Measurements from ENCODE around the gene ARHGAP9.
"Not testable (repeated sequence)": the region's sequence is repeated elsewhere in the genome, so short reads cannot be mapped to it uniquely, and the experiment has no call there.

The ARHGAP9 gene

DNA sequence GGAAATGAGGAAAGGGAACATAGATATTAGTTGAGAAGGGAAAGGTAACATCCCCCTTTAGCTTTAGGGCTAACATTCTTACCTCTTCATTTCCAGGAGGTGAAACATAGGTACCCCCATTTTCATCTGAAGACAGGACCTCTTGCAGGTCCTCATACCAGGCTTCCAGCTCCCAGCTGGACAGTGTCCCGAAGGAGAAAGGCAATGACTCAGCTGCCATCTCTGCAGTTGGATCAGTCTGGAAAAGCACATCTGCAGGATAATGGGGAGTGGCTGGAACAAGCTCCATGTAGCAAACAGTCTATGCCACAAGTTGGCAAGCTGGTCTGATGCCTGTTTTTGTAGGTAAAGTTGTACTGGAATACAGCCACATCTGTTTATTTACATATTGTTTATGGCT lies 37.5 kb upstream of the ARHGAP9 start:
- no peak for DNase-seq

DNA sequence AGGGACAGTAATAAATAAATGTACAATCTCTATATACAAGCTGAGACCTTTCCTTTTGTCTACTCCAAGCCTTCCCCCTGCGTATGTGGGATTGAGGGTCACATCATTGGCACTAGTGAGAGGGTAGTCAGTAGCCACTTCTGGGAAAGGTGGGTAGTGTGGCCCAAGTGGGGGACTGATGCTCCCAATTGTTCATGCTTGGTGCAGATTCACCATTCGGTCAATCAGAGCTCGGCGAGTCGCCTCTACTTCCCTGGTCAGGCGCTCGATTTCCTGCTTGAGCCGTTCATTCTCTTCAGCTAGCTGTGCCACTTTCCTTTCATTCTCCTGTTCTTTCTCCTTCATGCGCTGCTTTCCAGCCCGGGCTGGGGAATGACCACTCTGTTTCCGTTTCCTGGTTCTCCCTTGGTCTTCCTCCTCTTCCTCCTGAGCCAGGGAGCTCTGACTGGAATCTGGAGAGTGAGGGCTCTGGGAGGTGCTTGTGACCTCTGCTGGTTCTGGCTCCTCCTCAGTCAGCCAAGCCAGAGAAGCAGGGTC lies 37.0 kb upstream of the ARHGAP9 start:
- no peak for DNase-seq

DNA sequence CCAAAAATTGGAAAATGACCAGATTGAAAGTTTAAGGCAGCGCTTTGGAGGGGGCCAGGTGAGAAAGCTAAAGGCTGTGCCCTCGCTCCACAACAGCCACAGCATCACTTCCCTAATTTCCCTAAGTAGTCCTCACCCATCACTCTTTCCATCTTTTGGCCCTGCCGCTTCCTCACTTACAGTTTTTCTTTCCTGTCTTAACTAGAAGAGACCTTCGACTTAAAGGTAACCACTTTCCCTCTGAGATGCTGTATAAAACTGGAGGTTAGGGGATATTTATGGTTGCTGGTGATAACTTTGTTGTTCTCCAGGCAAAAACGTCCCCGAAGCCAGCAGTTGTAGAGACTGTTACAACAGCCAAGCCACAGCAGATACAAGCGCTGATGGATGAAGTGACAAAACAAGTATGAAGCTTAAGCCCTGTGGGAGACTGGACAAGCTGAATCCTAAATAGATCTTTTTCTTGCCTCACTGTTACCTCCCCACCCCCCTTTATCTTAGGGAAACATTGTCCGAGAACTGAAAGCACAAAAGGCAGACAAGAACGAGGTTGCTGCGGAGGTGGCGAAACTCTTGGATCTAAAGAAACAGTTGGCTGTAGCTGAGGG lies 36.4 kb upstream of the ARHGAP9 start:
- no peak for DNase-seq

DNA sequence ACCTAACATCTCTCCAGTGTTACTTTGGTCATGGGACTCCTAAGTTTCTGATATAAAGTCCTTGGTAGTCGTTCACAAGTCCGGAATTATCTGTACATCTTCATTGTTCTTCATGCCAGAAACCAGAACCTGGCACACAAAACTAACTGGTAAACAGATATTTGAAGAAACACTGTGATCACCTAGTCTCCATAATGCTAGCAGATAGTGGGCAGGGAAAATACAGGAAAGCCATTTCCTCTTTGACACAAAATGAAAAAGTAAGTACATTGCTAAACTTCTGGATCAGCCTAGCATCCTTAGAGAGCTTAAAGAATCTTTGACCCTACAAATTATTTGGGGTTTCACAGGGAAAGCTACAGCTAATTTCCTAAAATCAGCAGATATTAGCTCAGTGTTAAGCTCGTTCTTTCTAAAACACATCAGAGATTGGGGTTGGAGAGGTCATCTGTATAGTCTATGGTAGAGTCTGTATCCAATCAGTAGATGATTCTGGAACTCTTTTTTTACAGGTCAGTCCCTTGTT lies 35.8 kb upstream of the ARHGAP9 start:
- DNase-seq = no peak

DNA sequence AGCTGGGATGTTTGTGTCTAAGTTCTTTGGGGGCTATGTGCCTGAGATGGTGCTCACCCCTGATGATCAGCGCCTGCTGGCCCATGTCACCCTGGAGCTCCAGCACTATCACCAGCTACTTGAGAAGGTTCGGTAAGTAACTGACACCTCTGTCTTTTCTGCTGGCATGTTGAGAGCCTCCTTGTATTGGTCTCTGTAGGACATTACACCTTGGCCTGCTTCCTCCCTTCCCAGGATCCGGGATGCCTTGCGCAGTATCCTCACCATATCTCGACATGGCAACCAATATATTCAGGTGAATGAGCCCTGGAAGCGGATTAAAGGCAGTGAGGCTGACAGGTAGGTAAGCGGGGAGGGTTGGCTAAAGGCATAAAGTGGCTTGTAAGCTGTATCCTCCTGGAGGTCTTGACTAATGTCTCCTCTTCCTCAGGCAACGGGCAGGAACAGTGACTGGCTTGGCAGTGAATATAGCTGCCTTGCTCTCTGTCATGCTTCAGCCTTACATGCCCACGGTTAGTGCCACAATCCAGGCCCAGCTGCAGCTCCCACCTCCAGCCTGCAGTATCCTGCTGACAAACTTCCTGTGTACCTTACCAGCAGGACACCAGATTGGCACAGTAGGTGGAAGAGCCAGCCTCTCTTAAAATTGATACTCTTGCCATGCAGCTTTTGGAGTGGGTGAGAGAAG lies 35.2 kb upstream of the ARHGAP9 start:
- no peak for DNase-seq

DNA sequence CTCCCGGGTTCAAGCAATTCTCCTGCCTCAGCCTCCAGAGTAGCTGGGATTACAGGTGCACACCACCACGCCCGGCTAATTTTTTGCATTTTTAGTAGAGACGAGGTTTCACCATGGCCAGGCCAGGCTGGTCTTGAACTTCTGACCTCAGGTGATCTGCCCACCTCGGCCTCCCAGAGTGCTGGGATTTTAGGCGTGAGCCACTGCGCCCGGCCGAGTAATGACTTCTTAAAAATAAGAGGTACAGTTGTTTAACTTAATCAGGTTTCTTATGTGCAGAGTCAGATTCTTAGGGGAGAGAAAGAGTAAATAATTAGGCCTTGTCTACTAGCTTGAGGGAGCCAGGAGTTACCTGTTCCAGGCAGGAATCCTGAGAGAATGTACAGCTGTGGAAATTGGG lies 34.6 kb upstream of the ARHGAP9 start:
- not testable (repeated sequence) for DNase-seq

DNA sequence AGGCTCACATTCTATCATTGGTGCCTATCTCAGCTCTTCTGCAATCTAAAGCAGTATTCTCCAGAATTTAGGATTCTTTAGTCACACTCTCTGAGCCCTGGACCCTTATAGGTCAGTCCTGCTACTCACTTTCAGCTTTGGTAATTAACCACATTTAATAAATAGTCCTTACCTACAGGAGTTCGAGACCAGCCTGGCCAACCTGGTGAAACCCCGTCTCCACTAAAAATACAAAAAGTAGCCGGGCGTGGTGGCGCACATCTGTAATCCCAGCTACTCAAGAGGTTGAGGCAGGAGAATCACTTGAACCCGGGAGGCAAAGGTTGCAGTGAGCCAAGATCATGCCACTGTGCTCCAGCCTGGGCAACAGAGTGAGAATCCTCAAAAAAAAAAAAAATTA lies 34.0 kb upstream of the ARHGAP9 start:
- not testable (repeated sequence) for DNase-seq

DNA sequence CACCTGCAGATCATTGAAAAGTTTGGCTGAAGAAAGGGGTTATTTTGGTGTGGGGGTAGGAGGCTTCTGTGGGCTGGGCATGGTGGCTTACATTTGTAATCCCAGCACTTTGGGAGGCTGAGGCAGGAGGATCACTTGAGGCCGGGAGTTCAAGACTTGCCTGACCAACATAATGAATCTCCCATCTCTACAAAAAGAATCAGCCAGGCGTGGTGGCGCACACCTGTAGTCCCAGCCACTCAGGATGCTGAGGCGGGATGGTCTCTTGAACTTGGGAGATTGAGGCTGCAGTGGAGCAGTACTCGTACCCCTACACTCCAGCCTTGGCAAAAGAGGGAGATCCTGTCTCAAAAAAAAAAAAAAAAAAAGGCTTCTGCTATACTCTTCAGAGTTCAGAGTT lies 33.6 kb upstream of the ARHGAP9 start:
- no peak for DNase-seq

DNA sequence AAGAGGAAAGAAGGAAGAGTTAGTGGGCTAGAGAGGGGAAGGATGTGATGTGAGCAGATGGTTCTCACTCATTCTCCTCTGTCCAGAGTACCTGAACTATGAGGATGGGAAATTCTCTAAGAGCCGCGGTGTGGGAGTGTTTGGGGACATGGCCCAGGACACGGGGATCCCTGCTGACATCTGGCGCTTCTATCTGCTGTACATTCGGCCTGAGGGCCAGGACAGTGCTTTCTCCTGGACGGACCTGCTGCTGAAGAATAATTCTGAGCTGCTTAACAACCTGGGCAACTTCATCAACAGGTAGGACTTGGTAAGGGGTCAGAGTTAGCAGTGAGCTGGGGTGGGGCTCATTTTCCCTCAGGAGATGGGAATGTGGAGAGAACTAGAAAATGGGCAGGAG lies 33.0 kb upstream of the ARHGAP9 start:
- no peak for DNase-seq

DNA sequence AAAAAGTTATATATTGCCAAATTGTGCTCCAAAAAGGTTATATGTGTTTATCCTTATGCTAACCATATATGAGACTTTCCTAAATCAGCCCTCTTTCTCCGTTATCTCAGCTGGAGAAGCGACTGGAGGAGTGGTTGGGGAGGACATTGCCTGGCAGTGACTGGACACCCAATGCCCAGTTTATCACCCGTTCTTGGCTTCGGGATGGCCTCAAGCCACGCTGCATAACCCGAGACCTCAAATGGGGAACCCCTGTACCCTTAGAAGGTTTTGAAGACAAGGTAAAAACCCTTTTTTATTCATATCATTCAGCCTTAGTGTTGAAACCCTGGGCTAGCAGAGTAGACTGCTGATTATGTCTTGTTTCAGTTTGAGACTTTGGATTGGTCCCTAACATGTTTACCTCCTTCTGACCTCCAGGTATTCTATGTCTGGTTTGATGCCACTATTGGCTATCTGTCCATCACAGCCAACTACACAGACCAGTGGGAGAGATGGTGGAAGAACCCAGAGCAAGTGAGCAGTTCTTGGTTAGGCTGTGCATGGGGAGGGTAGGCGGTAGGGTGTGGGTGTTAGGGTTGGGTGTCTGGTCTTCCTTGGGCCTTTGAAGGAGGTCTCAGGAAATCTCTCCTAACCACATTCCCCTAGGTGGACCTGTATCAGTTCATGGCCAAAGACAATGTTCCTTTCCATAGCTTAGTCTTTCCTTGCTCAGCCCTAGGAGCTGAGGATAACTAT lies 32.1 kb upstream of the ARHGAP9 start:
- DNase-seq = no peak

DNA sequence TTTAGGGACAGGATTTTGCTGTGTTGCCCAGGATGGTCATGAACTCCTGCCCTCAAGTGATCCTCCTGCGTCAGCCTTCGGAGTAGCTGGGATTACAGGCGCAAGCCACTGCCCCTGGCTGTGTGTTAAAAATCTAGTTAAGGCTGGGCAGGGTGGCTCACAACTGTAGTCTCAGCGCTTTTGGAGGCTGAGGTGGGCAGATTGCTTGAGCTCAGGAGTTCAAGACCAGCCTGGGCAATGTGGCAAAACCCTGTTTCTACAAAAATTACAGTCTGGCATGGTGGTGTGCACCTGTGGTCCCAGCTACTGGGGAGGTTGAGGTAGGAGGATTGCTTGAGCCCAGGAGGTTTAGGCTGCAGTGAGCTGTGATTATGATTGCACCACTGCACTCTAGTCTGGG lies 31.5 kb upstream of the ARHGAP9 start:
- DNase-seq = no peak

DNA sequence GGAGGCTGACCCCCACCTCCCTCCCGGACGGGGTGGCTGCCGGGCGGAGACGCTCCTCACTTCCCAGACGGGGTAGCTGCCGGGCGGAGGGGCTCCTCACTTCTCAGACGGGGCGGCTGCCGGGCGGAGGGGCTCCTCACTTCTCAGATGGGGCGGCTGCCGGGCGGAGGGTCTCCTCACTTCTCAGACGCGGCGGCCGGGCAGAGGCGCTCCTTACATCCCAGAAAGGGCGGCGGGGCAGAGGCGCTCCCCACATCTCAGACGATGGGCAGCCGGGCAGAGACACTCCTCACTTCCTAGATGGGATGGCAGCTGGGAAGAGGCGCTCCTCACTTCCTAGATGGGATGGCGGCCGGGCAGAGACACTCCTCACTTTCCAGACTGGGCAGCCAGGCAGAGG lies 28.1 kb upstream of the ARHGAP9 start:
- not testable (repeated sequence) for DNase-seq

DNA sequence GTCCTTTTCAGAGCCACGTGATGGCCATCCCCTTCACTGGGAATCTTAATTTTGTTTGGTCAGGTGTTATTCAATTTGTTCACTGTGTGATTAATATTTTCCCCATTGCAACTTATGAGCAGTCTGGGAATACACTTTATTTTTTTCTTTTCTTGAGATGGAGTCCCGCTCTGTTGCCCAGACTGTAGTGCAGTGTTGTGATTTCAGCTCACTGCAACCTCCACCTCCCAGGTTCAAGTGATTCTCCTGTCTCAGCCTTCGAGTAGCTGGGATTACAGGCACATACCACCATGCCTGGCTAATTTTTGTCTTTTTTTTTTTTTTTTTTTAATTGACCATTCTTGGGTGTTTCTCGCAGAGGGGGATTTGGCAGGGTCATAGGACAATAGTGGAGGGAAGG lies 26.9 kb upstream of the ARHGAP9 start:
- not testable (repeated sequence) for DNase-seq

DNA sequence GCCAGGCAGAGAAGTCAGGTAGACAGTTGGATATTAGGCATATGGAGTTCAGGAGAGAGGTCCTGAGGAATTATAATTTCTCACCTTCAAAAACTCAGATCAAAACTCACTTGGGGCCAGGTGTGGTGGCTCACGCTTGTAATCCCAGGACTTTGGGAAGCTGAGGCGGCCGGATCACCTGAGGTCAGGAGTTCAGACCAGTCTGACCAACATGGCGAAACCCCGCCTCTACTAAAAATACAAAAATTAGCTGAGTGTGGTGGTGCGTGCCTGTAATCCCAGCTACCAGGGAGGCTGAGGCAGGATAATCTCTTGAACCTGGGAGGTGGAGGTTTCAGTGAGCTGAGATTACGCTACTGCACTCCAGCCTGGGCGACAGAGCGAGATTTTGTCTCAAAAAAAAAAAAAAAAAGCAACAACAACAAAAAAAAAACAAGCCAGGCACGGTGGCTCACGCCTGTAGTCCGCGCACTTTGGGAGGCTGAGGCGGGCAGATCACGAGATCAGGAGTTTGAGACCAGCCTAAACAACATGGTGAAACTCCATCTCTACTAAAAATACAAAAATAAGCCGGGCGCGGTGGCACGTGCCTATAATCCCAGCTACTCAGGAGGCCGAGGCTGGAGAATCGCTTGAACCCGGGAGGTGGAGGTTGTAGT lies 22.8 kb upstream of the ARHGAP9 start:
- DNase-seq = not testable (repeated sequence)

DNA sequence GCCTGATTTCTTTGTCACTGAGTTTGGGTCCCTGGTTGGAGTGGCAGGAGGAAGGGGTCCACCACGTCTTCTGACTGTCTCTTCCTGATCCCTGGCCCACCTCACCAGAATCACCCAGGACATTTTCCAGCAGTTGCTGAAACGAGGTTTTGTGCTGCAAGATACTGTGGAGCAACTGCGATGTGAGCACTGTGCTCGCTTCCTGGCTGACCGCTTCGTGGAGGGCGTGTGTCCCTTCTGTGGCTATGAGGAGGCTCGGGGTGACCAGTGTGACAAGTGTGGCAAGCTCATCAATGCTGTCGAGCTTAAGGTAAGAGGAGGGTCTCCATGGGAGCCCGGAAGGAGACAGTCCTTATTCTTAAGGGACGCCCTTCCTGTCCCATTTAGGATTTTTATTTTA lies 20.5 kb upstream of the ARHGAP9 start:
- DNase-seq = no peak

DNA sequence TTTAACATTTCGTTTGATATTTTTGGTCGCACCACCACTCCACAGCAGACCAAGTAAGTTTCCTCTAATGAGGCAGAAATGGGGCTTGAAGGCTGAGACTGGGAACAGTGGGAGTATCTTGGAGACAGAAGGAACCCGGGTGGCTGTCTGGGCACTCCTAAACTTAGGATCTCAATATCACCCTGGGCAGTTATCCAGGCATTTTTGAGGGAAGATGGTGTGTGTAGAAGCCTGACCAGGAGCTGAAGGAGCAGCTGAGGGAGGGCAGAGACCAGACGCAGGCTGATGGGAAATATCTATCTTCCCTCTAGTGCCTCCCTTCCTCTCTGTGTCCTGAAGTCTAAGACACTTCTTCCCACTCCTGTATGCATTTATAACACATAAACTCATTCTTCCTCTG lies 18.9 kb upstream of the ARHGAP9 start:
- DNase-seq = no peak

DNA sequence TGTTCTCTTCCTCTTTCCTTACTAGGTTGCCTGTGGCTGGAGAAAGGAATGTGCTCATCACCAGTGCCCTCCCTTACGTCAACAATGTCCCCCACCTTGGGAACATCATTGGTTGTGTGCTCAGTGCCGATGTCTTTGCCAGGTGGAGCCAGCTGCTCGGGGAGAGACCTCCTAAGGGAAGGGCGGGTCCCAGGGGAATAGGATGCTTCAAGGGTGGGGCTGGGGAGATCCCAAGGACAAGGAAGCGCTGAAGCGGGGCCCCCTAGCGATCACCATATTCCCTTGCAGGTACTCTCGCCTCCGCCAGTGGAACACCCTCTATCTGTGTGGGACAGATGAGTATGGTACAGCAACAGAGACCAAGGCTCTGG lies 18.5 kb upstream of the ARHGAP9 start:
- no peak for DNase-seq

DNA sequence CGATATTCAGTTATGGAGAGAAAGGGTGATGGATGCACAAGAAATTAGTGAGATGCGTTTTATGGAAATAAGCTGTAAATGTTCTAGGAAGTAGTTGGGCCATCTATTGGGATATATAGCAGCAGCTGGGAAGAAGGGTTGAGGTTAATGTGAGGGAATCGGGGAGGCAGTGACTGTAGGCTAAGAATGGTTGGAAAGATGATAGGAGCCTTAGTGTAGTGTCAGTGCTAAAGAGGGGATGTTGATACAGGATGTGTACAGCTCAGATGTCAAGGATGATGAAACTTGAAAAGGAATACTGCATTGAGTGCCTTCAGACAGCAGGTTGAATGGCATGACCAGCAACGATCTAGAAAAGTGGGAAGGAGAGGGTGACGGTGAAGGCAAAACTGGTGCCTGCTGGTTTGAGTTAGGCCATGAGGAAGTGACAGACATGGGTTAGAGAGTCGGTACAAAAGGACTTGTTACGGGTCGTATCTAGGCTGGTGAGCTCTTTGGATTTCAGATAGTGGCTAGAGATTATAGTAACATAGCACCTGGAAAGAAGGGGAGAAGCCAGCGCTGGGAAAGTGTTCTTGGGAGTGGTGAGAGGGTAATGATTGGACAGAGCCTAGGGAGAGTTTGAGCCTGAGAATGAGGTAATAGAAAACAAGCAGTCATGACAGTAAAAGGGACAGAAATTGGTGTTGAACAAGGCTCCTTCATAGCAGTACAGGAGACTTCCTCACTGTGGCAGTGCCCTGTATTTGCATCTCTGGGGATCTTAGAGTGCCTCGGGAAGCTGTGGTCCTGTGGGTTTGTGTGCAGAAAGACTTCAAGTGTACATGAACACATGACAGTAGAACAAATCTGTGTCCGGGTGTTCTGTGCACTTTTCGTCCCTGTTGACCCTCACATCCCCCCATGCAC lies 17.8 kb upstream of the ARHGAP9 start:
- DNase-seq = no peak

DNA sequence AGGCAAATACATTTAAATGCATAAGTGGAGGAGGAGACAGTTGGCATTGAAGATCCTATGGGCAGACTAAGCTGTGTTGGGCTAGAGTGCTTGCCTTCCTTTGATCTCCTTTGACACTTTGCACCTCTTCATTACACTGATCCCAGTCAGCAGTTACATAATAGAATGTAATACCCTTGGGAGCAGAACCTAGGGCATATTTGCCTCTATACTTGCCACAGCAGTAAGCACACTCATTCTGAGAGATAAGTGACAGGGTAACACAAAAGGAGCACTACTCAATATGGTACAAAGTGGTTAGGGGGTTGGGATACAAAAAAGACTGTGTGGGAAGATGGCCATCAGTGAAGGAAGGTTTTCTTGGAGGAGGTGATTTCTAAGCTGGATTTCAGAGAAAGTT lies 17.2 kb upstream of the ARHGAP9 start:
- DNase-seq = no peak

DNA sequence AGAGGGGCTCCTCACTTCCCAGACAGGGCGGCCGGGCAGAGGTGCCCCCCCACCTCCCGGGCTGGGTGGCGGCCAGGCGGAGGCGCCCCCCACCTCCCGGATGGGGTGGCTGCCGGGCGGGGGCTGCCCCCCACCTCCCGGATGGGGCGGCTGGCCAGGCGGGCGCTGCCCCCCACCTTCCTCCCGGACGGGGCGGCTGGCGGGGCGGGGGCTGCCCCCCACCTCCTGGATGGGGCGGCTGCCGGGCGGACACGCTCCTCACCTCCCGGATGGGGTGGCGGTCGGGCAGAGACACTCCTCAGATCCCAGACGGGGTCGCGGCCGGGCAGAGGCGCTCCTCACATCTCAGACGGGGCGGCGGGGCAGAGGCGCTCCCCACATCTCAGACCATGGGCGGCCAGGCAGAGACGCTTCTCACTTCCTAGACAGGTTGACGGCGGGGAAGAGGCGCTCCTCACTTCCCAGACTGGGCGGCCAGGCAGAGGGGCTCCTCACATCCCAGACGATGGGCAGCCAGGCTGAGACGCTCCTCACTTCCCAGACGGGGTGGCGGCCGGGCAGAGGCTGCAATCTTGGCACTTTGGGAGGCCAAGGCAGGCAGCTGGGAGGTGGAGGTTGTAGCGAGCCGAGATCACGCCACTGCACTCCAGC lies 15.5 kb upstream of the ARHGAP9 start:
- not testable (repeated sequence) for DNase-seq

DNA sequence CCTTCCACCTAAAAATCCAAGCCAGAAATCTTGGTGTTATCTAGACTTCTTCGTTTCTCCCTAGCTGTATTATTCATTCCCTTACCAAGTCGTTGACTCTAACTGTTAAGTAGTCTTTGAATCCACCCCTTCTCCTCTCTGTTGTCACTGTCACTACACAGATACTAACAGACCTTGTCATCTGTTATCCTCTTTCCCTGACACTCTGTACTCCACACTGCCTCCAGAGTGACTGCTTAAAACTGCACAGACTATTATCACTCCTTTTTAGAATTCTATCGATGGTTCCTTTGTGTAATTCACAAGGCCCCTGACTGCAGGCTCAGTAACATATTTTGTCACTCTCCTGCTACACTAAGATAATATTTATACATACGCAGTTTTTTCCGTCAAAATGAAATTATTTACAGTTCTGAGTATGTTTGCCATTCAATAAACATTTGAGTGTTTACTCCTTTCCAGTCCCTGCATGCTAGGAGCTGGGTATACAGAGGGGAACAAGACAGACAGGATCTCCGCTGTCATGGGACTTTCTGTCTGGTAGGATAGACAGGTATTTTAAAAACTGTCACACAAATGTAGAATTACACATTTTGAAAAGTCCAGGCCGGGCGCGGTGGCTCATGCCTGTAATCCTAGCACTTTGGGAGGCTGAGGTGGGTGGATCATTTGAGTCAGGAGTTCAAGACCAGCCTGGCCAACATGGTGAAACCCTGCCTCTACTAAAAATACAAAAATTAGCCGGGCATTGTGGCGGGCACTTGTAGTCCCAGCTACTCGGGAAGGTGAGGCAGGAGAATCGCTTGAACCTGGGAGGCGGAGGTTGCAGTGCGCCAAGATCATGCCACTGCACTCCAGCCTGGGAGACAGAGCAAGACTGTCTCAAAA lies 12.0 kb upstream of the ARHGAP9 start:
- DNase-seq = no peak
